Metanephros (tissue), 2 donors: ENCODE measurements around the gene PRCD. TPM values are rescaled to one million over a fixed set of nuclear protein-coding genes. Genes with fewer than 3 reads are reported as not detected.
A peak's percentile ranks its signal among the peaks of the same experiment; 100 is the strongest.

Experiments
- small RNA-seq: library from RNA; depleted of rRNA; stranded (forward); fragments of <200 nt; gene quantifications from one replicate; pipeline ENCODE3, GENCODE V24; 2014; ENCODE audit warnings: low replicate concordance
- total RNA-seq: library from RNA; depleted of rRNA; stranded (reverse); fragments of >200 nt; gene quantifications from one replicate; pipeline ENCODE4 v1.2.3, GENCODE V29; 2014

The PRCD gene
- total RNA-seq = 4.6 TPM

GRCh38 chr17:76539631-76540271, at the start of gene PRCD:
Gene PRCD, plus strand, starts transcription at chr17:76540044. Its CDS starts 98 bp downstream, at chr17:76540142.

DNA sequence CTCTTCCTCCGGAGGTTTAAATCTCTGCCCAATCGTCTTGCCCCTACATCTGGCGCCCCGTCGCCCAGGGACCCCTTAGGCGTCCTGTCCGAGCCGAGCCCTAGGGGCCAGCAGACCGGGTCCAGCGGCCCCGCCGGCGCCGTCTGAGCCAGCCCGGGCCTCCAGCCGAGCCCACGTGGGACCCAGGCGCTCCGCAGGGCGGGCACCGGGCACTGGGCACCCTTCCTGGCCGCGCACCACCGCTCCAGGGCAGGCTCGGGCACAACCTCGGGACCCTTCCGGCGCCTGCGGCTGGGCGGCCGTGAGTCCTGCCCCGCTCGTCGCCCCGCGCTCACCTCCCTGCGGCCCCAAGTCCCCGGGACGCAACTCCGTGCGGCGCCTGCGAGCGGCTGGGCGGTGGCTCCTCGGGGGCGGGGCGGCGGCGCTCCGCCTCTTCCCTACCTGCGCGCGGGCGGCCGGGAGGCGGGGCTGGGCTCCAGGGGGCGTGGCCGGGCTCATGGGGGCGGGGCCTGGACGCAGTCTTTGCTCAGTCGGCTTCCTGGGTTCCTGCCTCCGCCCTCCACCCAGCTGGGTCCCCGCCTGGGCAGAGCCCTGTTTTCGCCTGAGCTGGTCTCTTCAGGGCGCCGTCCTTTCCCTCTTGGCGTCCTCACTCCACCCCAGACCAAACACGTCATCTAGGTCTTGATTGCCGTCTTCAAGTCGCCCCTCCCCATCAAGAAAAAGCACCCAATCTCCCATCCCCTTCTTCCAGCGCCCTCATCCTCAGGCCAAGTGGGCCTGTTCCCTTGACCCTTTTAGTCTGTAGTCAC, 38.6 kb upstream of the PRCD start, which contains the start of gene RHBDF2:
TSS of gene RHBDF2 (minus strand) at position 406 of the 809 bp plus-strand sequence. CDS start 19,899 bp downstream, outside the sequence.

DNA sequence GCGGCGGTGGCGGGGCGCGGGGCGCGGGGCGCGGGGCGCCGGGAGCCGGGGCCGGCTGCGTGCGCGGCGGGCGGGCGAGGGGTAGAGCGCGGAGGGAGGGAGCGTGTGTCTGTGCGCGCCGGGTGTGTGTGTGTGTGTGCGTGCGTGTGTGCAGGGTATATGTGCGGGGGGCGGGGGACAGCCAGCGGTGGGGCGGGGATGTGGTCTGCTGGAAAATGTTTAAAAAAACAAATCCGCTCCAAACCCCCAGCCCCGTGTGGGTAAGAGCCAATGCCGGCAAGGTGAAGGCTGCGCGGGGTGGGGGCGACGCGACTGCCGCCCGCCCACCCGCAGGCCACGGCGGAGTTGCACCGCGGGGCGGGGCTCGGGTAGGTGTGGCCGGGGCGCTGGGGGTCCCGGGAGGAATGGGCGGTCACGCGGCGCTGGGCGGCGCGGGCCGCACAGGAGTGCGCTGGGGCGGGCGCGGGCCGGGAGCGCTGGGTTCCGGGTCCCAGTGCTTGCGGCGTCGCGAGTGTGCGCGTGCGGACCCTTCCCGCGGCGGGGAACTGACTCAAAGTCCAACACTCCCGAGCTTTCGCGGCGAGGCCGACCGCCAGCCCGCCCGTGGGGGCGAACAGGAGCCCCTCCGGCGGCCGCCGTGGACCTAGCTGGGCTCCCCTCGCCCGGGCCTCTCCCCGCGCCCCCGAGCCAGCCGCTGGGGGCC, 2.1 kb upstream of the PRCD start, which contains the start of gene CYGB:
TSS of gene CYGB (minus strand) at position 132 of the 703 bp plus-strand sequence. CDS start 167 bp downstream, outside the sequence.

DNA sequence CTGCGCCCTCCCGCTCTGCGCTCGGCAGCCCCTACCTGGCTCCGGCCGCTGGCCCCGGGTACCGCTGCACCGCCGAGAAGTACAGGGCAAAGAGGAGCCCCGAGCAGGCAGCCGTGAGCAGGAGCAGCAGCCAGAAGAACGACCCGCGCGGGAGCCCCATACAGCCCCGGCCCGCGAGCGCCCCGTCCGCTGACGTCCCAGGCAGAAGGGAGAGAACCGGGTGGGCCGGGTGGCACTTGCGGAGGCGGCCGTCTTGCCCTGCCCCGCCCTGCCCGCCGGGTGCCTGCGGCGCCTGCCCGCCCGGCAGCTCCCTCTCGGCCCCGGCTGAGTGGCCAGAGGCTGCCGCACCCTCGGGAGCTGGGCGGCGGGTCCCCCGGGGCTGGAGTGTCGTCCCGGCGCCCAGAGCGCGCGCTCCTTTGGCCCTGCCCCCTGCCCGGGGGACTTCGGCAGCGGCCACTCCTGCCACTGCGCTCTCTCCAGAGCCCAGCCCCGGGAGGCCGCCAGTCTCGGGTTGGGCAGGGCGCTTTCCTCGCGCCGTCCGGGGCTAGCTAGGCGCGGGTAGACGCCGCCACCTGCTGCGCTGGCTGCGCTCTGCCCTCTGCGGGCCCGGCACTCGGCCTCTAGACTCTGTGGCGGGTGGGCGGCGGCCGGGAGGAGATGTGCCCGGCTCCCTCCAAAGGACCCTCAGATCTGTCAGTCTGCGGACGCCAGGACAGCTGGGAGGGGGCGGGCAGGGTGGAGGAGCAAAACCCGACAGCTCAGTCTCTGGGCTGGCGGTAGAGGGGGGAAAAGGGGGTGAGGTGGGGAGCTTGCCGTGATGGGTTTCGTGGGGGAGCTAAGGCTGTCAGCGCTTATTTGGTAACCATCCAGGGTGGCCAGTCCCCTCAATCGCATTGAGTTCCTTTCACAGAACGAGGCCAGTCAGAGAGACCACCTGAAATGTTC, 46.1 kb downstream of the PRCD start, which contains the start of gene ST6GALNAC2:
TSS of gene ST6GALNAC2 (minus strand) at position 212 of the 945 bp plus-strand sequence. CDS start at position 160, 52 bp downstream.

Small RNA genes lying within 50 kb of the gene (small RNA-seq; reads per million reads assigned to genes)
- gene SNORD1A = not detected
- 157 reads per million, percentile 98 among the genes with 10 or more reads in this experiment for gene SNORD1B

Other genes starting within 250 kb of the PRCD start
- 4.3 TPM for gene QRICH2, start 231.8 kb upstream of the PRCD start, total RNA-seq
- 52.8 TPM for gene PRPSAP1, start 186.1 kb upstream of the PRCD start, total RNA-seq
- gene SPHK1, start 155.4 kb upstream of the PRCD start, total RNA-seq = 3.4 TPM
- 30.9 TPM for gene UBE2O, start 86.9 kb upstream of the PRCD start, total RNA-seq
- 0.41 TPM for gene AANAT, start 72.4 kb upstream of the PRCD start, total RNA-seq
- gene RHBDF2, start 38.6 kb upstream of the PRCD start, total RNA-seq = 12.9 TPM
- gene CYGB, start 2.3 kb upstream of the PRCD start, total RNA-seq = 18.4 TPM
- 6.9 TPM for gene ST6GALNAC2, start 45.8 kb downstream of the PRCD start, total RNA-seq
- gene ST6GALNAC1, start 103.7 kb downstream of the PRCD start, total RNA-seq = 0.12 TPM
- 67.4 TPM for gene MXRA7, start 170.9 kb downstream of the PRCD start, total RNA-seq
- 25.2 TPM for gene JMJD6, start 186.6 kb downstream of the PRCD start, total RNA-seq
- gene METTL23, start 186.8 kb downstream of the PRCD start, total RNA-seq = 32.1 TPM
- 437 TPM for gene SRSF2, start 197.3 kb downstream of the PRCD start, total RNA-seq
- gene MFSD11, start 198.1 kb downstream of the PRCD start, total RNA-seq = 43.8 TPM